Dendritic cell treated with granulocyte-macrophage colony-stimulating factor and Interleukin-4, amounts not matched to agents 40 ng/mL and 50 ng/mL, for 4 days (primary cell): ENCODE data around the gene ARHGAP25.
"Not testable (repeated sequence)": the region's sequence is repeated elsewhere in the genome, so short reads cannot be mapped to it uniquely, and the experiment has no call there.

Experiments
- H3K27ac Mint-ChIP-seq: one replicate; pipeline ENCODE4 v1.8.0; 2022; ENCODE audit warnings: mild to moderate bottlenecking, mixed read lengths
- H3K27me3 Mint-ChIP-seq: one replicate; pipeline ENCODE4 v1.8.0; 2022; ENCODE audit warnings: mild to moderate bottlenecking, mixed read lengths
- H3K36me3 Mint-ChIP-seq: one replicate; pipeline ENCODE4 v1.8.0; 2022; ENCODE audit warnings: low read depth, mixed read lengths
- H3K4me1 Mint-ChIP-seq: one replicate; pipeline ENCODE4 v1.8.0; 2022; ENCODE audit warnings: low read depth, mixed read lengths
- H3K4me3 Mint-ChIP-seq: one replicate; pipeline ENCODE4 v1.8.0; 2022; ENCODE audit warnings: mild to moderate bottlenecking, moderate library complexity, mixed read lengths
- H3K9me3 Mint-ChIP-seq: one replicate; pipeline ENCODE4 v1.8.0; 2022; ENCODE audit warnings: mixed read lengths
- intact Hi-C: fragments of 100-400 bp; cut with micrococcal nuclease; formaldehyde crosslinking; loops from one replicate; pipeline ENCODE4 v1.15.0; 2022

ARHGAP25 gene

DNA sequence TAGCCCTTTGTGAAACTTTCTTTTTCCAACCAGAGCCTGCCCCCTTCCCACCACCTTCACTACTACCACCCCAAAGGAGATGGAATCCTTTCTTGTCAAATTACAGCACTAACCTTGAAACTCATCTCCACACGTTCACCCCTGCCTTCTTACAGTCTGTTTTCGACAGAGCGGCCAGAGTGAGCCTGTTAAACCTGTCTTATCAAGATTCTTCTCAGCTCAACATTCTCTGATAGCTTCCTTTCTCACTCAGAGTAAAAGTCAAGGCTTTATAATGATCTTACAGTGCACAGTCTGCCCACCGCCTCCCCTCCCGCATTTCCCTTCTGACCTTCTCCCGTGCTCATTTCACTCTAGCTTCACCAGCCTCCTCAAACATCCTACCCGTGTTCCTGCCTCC, 56.0 kb downstream of the ARHGAP25 start:
- Mint-ChIP-seq H3K4me1 (peaks cover 55% of the 10 kb centered on the region), H3K27me3 (no peaks in the 10 kb centered on the region), H3K4me3 (no peak overlapping the region), H3K27ac (peak overlapping the region; percentile 31), H3K9me3 (no peaks in the 10 kb centered on the region), H3K36me3 (peaks cover 19% of the 10 kb centered on the region)
- intact Hi-C loops, result no loop called here

GRCh38 chr2:68791914-68792313, 57.3 kb downstream of the ARHGAP25 start:
- peaks cover 33% of the 10 kb centered on the region for H3K36me3 Mint-ChIP-seq
- H3K9me3 Mint-ChIP-seq, result no peaks in the 10 kb centered on the region
- H3K4me3 Mint-ChIP-seq, result no peak overlapping the region
- H3K4me1 Mint-ChIP-seq, result peaks cover 69% of the 10 kb centered on the region
- no peak overlapping the region for H3K27ac Mint-ChIP-seq
- intact Hi-C loops, result no loop called here
- no peaks in the 10 kb centered on the region for H3K27me3 Mint-ChIP-seq

DNA sequence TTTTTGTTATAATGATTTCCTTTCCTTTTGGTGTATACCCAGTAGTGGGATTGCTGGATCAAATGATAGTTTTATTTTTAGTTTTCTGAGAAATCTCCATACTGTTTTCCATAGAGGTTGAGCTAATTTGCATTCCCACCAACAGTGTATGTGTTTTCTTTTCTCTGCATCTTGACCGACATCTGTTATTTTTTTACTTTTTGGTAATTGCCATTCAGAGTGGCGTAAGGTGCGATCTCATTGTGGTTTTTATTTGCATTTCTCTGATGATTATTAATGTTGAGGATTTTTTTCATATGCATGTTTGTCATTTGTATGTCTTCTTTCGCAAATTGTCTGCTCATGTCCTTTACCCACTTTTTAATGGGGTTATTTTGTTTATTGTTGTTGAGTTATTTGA, 58.1 kb downstream of the ARHGAP25 start:
- peaks cover 41% of the 10 kb centered on the region for H3K36me3 Mint-ChIP-seq
- H3K4me3 Mint-ChIP-seq, result no peak overlapping the region
- intact Hi-C loops, result no loop called here
- H3K27me3 Mint-ChIP-seq, result no peaks in the 10 kb centered on the region
- peaks cover 73% of the 10 kb centered on the region for H3K4me1 Mint-ChIP-seq
- no peaks in the 10 kb centered on the region for H3K9me3 Mint-ChIP-seq
- no peak overlapping the region for H3K27ac Mint-ChIP-seq

DNA sequence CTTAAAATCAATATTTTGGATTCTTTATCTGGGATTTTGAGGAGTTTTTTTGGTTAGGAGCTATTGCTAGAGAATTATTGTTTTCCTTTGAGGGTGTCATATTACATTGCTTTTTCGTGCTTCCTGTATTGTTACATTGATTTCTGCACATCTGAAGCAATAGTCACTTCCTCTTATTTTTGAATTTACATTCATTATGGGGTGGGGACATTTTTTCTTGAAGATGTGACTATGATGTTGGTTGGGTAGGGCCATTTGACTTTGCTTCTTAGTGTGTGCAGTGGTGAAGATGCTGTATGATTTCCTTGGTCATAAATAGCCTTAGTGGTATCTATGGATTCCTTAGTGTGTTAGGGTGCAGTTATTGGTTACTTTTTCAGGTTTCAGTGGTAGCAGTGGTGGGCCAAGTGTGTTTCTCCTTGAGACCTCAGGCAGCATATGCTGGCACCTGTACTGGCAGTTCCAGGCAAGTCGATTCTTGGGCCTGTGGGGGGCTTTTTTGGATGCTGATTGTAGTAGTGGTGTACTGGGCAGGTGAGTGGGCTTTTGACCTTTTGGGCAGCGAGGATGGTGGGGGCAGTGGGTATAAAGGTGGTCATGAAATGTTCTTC, 61.8 kb downstream of the ARHGAP25 start:
- no peaks in the 10 kb centered on the region for H3K27me3 Mint-ChIP-seq
- peaks cover 8% of the 10 kb centered on the region for H3K9me3 Mint-ChIP-seq
- peaks cover 69% of the 10 kb centered on the region for H3K36me3 Mint-ChIP-seq
- peak overlapping the region; percentile 0 for H3K4me3 Mint-ChIP-seq
- peak overlapping the region; percentile 77 for H3K27ac Mint-ChIP-seq
- H3K4me1 Mint-ChIP-seq, result peaks cover 84% of the 10 kb centered on the region
- intact Hi-C loops, result no loop called here

- H3K36me3 Mint-ChIP-seq, result peaks cover 69% of the 10 kb centered on the region
- H3K4me1 Mint-ChIP-seq, result peaks cover 67% of the 10 kb centered on the region
- H3K27me3 Mint-ChIP-seq, result no peaks in the 10 kb centered on the region
- H3K27ac Mint-ChIP-seq, result peak overlapping the region; percentile 77
- H3K9me3 Mint-ChIP-seq, result peaks cover 8% of the 10 kb centered on the region
- intact Hi-C loops, result no loop called here
- no peak overlapping the region for H3K4me3 Mint-ChIP-seq
Measured at GRCh38 chr2:68798569-68798968, 64.0 kb downstream of the ARHGAP25 start.

DNA sequence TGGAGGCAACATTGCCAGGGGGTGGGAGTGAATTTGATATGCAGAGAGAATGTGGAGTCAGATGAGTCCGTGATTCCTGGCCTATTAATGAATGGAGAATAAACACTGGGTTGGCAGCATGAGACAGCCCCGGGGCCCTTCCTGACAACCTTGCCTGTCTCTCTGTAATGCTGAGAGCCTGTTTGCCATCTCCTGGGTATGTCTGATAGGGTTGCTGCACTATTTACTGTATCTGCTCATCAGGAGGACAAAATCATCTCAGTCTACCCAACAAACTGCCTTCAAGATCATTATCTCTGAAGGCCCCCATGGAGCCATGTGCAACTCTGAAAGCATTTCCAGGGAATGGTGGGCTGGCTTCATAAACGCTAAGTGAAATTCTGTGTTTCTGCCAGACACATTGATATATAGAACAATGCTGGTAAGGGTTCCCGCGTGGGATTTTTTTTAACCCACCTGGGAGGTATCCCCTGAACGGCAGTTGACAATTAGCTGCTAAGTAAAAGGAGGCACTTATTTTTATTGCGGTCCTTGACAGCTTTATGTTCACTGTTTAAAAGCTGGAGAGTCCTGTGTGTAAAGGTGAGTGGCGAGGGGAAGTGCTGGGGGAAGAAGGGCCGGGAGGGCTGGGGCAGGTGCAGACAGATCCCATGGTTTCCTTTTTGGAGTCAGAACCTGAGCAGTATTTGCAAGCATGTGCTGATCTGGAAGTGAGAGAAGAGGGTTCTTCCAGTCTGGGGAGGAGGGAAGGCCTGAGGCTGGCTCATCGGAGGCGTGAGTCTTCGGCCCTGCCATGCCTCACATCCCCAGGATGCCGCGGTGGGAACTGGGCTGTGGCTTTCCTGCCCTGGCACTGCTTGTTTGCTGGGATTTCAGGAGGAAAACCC, 64.8 kb downstream of the ARHGAP25 start:
- intact Hi-C loops, result loop anchor here (2.0 kb wide), 1 partner anchor 59 kb away; no protein-coding TSS in a partner anchor

DNA sequence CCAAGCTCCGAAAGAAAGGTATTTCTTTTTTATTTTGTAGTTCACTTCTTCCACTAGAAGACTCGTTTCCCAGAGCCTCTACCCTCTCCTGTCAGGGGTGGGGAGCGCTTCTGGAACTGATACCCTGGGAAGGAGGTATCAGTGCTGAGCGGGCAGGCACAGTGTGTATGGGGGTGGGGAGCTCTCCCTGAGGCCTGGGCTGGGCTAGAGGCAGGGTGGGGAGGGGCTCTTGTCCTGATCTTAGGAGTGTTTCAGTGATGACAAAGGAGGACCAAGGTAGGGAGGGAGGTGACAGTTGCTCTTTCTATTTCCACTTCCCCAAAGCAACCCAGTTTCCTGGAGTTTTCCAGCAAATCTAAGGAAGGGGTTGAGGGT, 65.4 kb downstream of the ARHGAP25 start:
- peaks cover 8% of the 10 kb centered on the region for H3K9me3 Mint-ChIP-seq
- peaks cover 54% of the 10 kb centered on the region for H3K4me1 Mint-ChIP-seq
- intact Hi-C loops, result loop anchor here (2.0 kb wide), 1 partner anchor 59 kb away; no protein-coding TSS in a partner anchor
- H3K27ac Mint-ChIP-seq, result peak overlapping the region; percentile 77
- peaks cover 55% of the 10 kb centered on the region for H3K36me3 Mint-ChIP-seq
- no peaks in the 10 kb centered on the region for H3K27me3 Mint-ChIP-seq
- no peak overlapping the region for H3K4me3 Mint-ChIP-seq

More for the DNA sequence above, 64.8 kb downstream of the ARHGAP25 start:
- Mint-ChIP-seq H3K9me3 (peaks cover 8% of the 10 kb centered on the region), H3K27me3 (no peaks in the 10 kb centered on the region), H3K4me3 (no peak overlapping the region), H3K27ac (peak overlapping the region; percentile 77), H3K36me3 (peaks cover 62% of the 10 kb centered on the region), H3K4me1 (peaks cover 60% of the 10 kb centered on the region)

DNA sequence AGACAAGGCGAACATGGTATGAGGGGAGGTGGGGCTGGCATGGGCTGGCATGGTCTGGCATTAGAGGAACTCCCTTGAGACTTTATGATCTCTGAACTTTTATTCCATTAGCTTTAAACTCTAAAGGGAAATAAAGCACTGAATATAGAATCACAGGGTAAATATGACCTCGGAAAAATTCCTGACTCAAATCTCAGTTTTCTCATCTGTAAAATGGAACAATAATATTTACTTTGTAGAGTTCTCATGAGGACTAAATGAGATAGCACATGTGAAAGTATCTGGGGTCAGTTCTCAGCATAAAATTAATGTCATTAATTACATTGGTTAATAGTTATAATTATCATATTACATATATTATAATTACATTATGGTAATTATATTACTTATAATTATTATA, 65.9 kb downstream of the ARHGAP25 start:
- H3K27ac Mint-ChIP-seq, result no peak overlapping the region
- peaks cover 8% of the 10 kb centered on the region for H3K9me3 Mint-ChIP-seq
- H3K36me3 Mint-ChIP-seq, result peaks cover 50% of the 10 kb centered on the region
- intact Hi-C loops, result loop anchor here (2.0 kb wide), 1 partner anchor 58 kb away; no protein-coding TSS in a partner anchor
- no peak overlapping the region for H3K4me3 Mint-ChIP-seq
- H3K27me3 Mint-ChIP-seq, result no peaks in the 10 kb centered on the region
- H3K4me1 Mint-ChIP-seq, result peaks cover 49% of the 10 kb centered on the region

DNA sequence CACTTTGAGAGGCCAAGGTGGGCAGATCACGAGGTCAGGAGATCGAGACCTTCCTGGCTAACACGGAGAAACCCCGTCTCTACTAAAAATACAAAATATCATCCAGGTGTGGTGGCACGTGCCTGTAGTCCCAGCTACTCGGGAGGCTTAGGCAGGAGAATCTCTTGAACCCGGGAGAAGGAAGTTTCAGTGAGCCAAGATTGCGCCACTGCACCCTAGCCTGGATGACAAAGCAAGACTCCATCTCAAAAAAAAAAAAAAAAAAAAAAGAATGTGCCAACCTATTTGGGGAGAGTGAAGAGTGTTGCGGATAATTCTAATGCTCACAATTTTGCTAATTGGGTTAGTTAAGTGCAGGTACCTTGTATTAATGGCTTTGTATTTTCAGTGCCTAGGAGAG, 67.5 kb downstream of the ARHGAP25 start:
- peaks cover 34% of the 10 kb centered on the region for H3K36me3 Mint-ChIP-seq
- H3K27ac Mint-ChIP-seq, H3K9me3 Mint-ChIP-seq, intact Hi-C loops, H3K4me3 Mint-ChIP-seq, H3K27me3 Mint-ChIP-seq: not testable (repeated sequence)
- peaks cover 42% of the 10 kb centered on the region for H3K4me1 Mint-ChIP-seq

- Mint-ChIP-seq H3K36me3 (peaks cover 5% of the 10 kb centered on the region), H3K4me3 (no peak overlapping the region), H3K4me1 (peaks cover 40% of the 10 kb centered on the region)
Measured at GRCh38 chr2:68805025-68805424, 70.4 kb downstream of the ARHGAP25 start.

GRCh38 chr2:68806511-68807109, 72.0 kb downstream of the ARHGAP25 start:
- intact Hi-C loops, result no loop called here
- no peaks in the 10 kb centered on the region for H3K27me3 Mint-ChIP-seq
- no peak overlapping the region for H3K27ac Mint-ChIP-seq
- H3K9me3 Mint-ChIP-seq, result no peaks in the 10 kb centered on the region
- H3K4me3 Mint-ChIP-seq, result no peak overlapping the region
- peaks cover 48% of the 10 kb centered on the region for H3K4me1 Mint-ChIP-seq
- H3K36me3 Mint-ChIP-seq, result peaks cover 15% of the 10 kb centered on the region

More at GRCh38 chr2:68805025-68805424, 70.4 kb downstream of the ARHGAP25 start:
- Mint-ChIP-seq H3K27me3 (no peaks in the 10 kb centered on the region), H3K27ac (no peak overlapping the region), H3K9me3 (no peaks in the 10 kb centered on the region)
- intact Hi-C loops, result no loop called here

- H3K4me3 Mint-ChIP-seq, result no peak overlapping the region
- peaks cover 27% of the 10 kb centered on the region for H3K36me3 Mint-ChIP-seq
- peak overlapping the region; percentile 35 for H3K27ac Mint-ChIP-seq
- H3K9me3 Mint-ChIP-seq, result no peaks in the 10 kb centered on the region
- peaks cover 60% of the 10 kb centered on the region for H3K4me1 Mint-ChIP-seq
- intact Hi-C loops, result no loop called here
- no peaks in the 10 kb centered on the region for H3K27me3 Mint-ChIP-seq
Measured at GRCh38 chr2:68807821-68808266, 73.2 kb downstream of the ARHGAP25 start.

- peak overlapping the region; percentile 43 for H3K27ac Mint-ChIP-seq
Measured at GRCh38 chr2:68809324-68810240, 75.0 kb downstream of the ARHGAP25 start.

More at GRCh38 chr2:68809324-68810240, 75.0 kb downstream of the ARHGAP25 start:
- peaks cover 43% of the 10 kb centered on the region for H3K36me3 Mint-ChIP-seq
- H3K27me3 Mint-ChIP-seq, result no peaks in the 10 kb centered on the region
- H3K4me1 Mint-ChIP-seq, result peaks cover 60% of the 10 kb centered on the region
- no peak overlapping the region for H3K4me3 Mint-ChIP-seq
- intact Hi-C loops, result no loop called here
- H3K9me3 Mint-ChIP-seq, result no peaks in the 10 kb centered on the region
